ENCODE data around the gene FAM229B. TPM values are rescaled to one million over a fixed set of nuclear protein-coding genes. Genes with fewer than 3 reads are reported as not detected.

The FAM229B gene
- total and polyA plus RNA-seq, 2 donors (not counting 3 experiments of a cell fraction or from before 2014, with no cell fraction given), result 9.1 to 10.6 TPM

- Histone ChIP-seq H3K4me1 (ENCODE audit: control insufficient read depth, extremely low read depth, insufficient read depth, low read length) (no peaks in the 10 kb centered on the region), H3K4me3 (replicated peaks in 1 of 3; ENCODE audit: insufficient read depth in 1 of 3, low read depth in 1 of 3, low read length in 3 of 3) (no peak overlapping the region), H3K27ac (ENCODE audit: insufficient read depth, low read depth, low read length) (no peak overlapping the region), H3K36me3 (ENCODE audit: control insufficient read depth in 2 of 2, extremely low read depth in 1 of 2, insufficient read depth in 2 of 2, low read length in 2 of 2) (peaks cover 53 to 85% of the 10 kb centered on the region in 2 experiments), H2AFZ (ENCODE audit: low read depth, low read length) (no peak overlapping the region), H3K79me2 (ENCODE audit: control insufficient read depth, insufficient read depth, low read length) (no peaks in the 10 kb centered on the region), H3K9me3 (replicated peaks; ENCODE audit: control insufficient read depth, insufficient read depth, low read length) (no peaks in the 10 kb centered on the region), H3K9me1 (replicated peaks; ENCODE audit: control insufficient read depth, extremely low read depth, insufficient read depth, low read length) (no peaks in the 10 kb centered on the region), H3K9ac (replicated peaks; ENCODE audit: extremely low read depth, insufficient read depth, low read length) (no peak overlapping the region), H3K27me3 (ENCODE audit: control insufficient read depth in 2 of 2, insufficient read depth in 2 of 2, low read length in 2 of 2) (no peaks in the 10 kb centered on the region), H4K20me1 (replicated peaks; ENCODE audit: control insufficient read depth, extremely low read depth, insufficient read depth, low read length) (no peaks in the 10 kb centered on the region), H3K4me2 (ENCODE audit: insufficient read depth, low read length) (no peak overlapping the region)
- dilution Hi-C loops (cut with MboI; ENCODE audit: extremely low pct_ligation_motif_present, low sequenced_read_pairs), result no loop called here
- DNase-seq (ENCODE audit: low read depth, low spot score) (no peak), FAIRE-seq (no peak)
- intact Hi-C loops (cut with micrococcal nuclease), result no loop called here
- TF ChIP-seq CTCF (IDR thresholded peaks at IDR 0.05; ENCODE audit: extremely low read depth in 1 of 2, insufficient read depth in 1 of 2, low read depth in 1 of 2, low read length in 2 of 2), result no peak
- no peak for TF ChIP-seq FOS (IDR thresholded peaks at IDR 0.05; ENCODE audit: borderline replicate concordance, insufficient read depth, low read length)
- TF ChIP-seq JUN (IDR thresholded peaks at IDR 0.05; ENCODE audit: borderline replicate concordance, insufficient read depth, insufficient read length, low read depth), result no peak
- no peak for TF ChIP-seq EZH2 (IDR thresholded peaks at IDR 0.05; ENCODE audit: borderline replicate concordance, low read depth, low read length, severe bottlenecking)
- TF ChIP-seq MAX (IDR thresholded peaks at IDR 0.05; ENCODE audit: insufficient read depth, insufficient read length), result no peak
- BruUV-seq (replicated peaks), result no TSS peak
- CTCF ChIA-PET, result no interaction called here
- POLR2A ChIA-PET, result no interaction called here
Measured at GRCh38 chr6:112139052-112139451, 51.7 kb downstream of the FAM229B start.

- no TSS peak for BruUV-seq (replicated peaks)
- H3K9me1 ChIP-seq (replicated peaks; ENCODE audit: control insufficient read depth, extremely low read depth, insufficient read depth, low read length), result no peaks in the 10 kb centered on the region
- no peak for FAIRE-seq
- TF ChIP-seq MAX (IDR thresholded peaks at IDR 0.05; ENCODE audit: insufficient read depth, insufficient read length) (no peak), JUN (IDR thresholded peaks at IDR 0.05; ENCODE audit: borderline replicate concordance, insufficient read depth, insufficient read length, low read depth) (no peak), POLR2A (IDR thresholded peaks at IDR 0.05; ENCODE audit: low read depth, low read length) (no peak)
- no peak overlapping the region for H3K4me2 ChIP-seq (ENCODE audit: insufficient read depth, low read length)
- no peaks in the 10 kb centered on the region for H4K20me1 ChIP-seq (replicated peaks; ENCODE audit: control insufficient read depth, extremely low read depth, insufficient read depth, low read length)
- no peak overlapping the region for H2AFZ ChIP-seq (ENCODE audit: low read depth, low read length)
- intact Hi-C loops (cut with micrococcal nuclease), result no loop called here
- CTCF ChIA-PET, result interaction anchor here (1.4 kb wide), 1 partner anchor 25 kb away, joined by 3 read pairs; no protein-coding TSS in a partner anchor
- no peaks in the 10 kb centered on the region for H3K27me3 ChIP-seq (ENCODE audit: control insufficient read depth in 2 of 2, insufficient read depth in 2 of 2, low read length in 2 of 2)
- peaks cover 3% of the 10 kb centered on the region for H3K4me1 ChIP-seq (ENCODE audit: control insufficient read depth, extremely low read depth, insufficient read depth, low read length)
- DNase-seq (ENCODE audit: low read depth, low spot score), result no peak
- peaks cover 53 to 77% of the 10 kb centered on the region in 2 experiments for H3K36me3 ChIP-seq (ENCODE audit: control insufficient read depth in 2 of 2, extremely low read depth in 1 of 2, insufficient read depth in 2 of 2, low read length in 2 of 2)
- H3K27ac ChIP-seq (ENCODE audit: insufficient read depth, low read depth, low read length), result no peak overlapping the region
- H3K9ac ChIP-seq (replicated peaks; ENCODE audit: extremely low read depth, insufficient read depth, low read length), result no peak overlapping the region
- H3K4me3 ChIP-seq (replicated peaks in 1 of 3; ENCODE audit: insufficient read depth in 1 of 3, low read depth in 1 of 3, low read length in 3 of 3), result no peak overlapping the region
- dilution Hi-C loops (cut with MboI; ENCODE audit: extremely low pct_ligation_motif_present, low sequenced_read_pairs), result no loop called here
- H3K79me2 ChIP-seq (ENCODE audit: control insufficient read depth, insufficient read depth, low read length), result no peaks in the 10 kb centered on the region
- H3K9me3 ChIP-seq (replicated peaks; ENCODE audit: control insufficient read depth, insufficient read depth, low read length), result no peaks in the 10 kb centered on the region
- POLR2A ChIA-PET, result no interaction called here
Measured at GRCh38 chr6:112141707-112142106, 54.3 kb downstream of the FAM229B start.
